Osteocyte (in vitro differentiated cells): ENCODE measurements around the gene SUCO. TPM values are rescaled to one million over a fixed set of nuclear protein-coding genes. Genes with fewer than 3 reads are reported as not detected.

Source experiments
- DNase-seq: peaks from one replicate; pipeline ENCODE4 v3.0.0; 2021; ENCODE audit warnings: mixed read lengths; ENCODE audit not compliant: unreplicated experiment; ENCODE audit errors: extremely low spot score
- H3K27ac Mint-ChIP-seq: one replicate; pipeline ENCODE4 v1.8.0; 2021; ENCODE audit warnings: mild to moderate bottlenecking, mixed read lengths; ENCODE audit not compliant: unreplicated experiment
- H3K27me3 Mint-ChIP-seq: one replicate; pipeline ENCODE4 v1.8.0; 2021; ENCODE audit warnings: mixed read lengths; ENCODE audit not compliant: unreplicated experiment
- H3K36me3 Mint-ChIP-seq: one replicate; pipeline ENCODE4 v1.8.0; 2021; ENCODE audit warnings: mixed read lengths; ENCODE audit not compliant: unreplicated experiment
- H3K4me1 Mint-ChIP-seq: one replicate; pipeline ENCODE4 v1.8.0; 2021; ENCODE audit warnings: mixed read lengths; ENCODE audit not compliant: unreplicated experiment
- H3K4me3 Mint-ChIP-seq: one replicate; pipeline ENCODE4 v1.8.0; 2021; ENCODE audit warnings: mild to moderate bottlenecking, moderate library complexity, mixed read lengths; ENCODE audit not compliant: unreplicated experiment
- H3K9me3 Mint-ChIP-seq: one replicate; pipeline ENCODE4 v1.8.0; 2021; ENCODE audit warnings: mixed read lengths; ENCODE audit not compliant: unreplicated experiment
- total RNA-seq: library from RNA; stranded (reverse); gene quantifications from 2 replicates; pipeline ENCODE4 v1.2.1, GENCODE V29; 2021
- TF ChIP-seq, protein P1 (sequence below): fragments of 200-600 bp; sonication (generic); IDR thresholded peaks from 2 replicates; pipeline ENCODE4 v1.5.0; 2021; ENCODE audit warnings: antibody characterized with exemption, mild to moderate bottlenecking, moderate library complexity

The SUCO gene
- total RNA-seq, 1 donor from 2014 or later, result 30.4 TPM

- no peaks in the 10 kb centered on the region for H3K4me1 Mint-ChIP-seq
- peaks cover 5% of the 10 kb centered on the region for H3K9me3 Mint-ChIP-seq
- peaks cover 47% of the 10 kb centered on the region for H3K36me3 Mint-ChIP-seq
- TF ChIP-seq, protein P1, sequence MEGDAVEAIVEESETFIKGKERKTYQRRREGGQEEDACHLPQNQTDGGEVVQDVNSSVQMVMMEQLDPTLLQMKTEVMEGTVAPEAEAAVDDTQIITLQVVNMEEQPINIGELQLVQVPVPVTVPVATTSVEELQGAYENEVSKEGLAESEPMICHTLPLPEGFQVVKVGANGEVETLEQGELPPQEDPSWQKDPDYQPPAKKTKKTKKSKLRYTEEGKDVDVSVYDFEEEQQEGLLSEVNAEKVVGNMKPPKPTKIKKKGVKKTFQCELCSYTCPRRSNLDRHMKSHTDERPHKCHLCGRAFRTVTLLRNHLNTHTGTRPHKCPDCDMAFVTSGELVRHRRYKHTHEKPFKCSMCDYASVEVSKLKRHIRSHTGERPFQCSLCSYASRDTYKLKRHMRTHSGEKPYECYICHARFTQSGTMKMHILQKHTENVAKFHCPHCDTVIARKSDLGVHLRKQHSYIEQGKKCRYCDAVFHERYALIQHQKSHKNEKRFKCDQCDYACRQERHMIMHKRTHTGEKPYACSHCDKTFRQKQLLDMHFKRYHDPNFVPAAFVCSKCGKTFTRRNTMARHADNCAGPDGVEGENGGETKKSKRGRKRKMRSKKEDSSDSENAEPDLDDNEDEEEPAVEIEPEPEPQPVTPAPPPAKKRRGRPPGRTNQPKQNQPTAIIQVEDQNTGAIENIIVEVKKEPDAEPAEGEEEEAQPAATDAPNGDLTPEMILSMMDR, result no peak
- H3K27ac Mint-ChIP-seq, result no peak overlapping the region
- H3K27me3 Mint-ChIP-seq, result no peaks in the 10 kb centered on the region
- DNase-seq, result no peak
- H3K4me3 Mint-ChIP-seq, result no peak overlapping the region
These were observed 67.0 kb downstream of the SUCO start for GRCh38 chr1:172599912-172600311.

DNA sequence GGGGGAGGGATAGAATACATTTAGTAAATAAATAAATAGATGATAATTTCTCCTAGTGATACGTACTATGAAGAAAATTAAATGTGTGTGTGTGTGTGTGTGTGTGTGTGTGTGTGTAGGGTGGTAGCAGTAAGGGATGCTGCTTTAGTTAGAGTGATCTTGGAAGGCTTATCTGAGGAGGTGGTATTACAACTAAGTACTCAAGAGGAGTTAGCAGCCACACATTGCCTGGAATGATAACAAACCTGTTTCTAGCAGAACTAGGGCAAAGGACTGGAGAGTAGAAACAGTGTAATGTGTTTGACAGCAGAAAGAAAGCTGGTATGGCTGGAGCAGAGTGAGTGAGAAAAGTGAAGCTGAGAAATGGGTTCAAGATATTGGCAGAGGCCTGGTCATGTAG is 67.7 kb downstream of the SUCO start:
- Mint-ChIP-seq H3K36me3 (peaks cover 43% of the 10 kb centered on the region), H3K4me1 (no peaks in the 10 kb centered on the region), H3K27me3 (no peaks in the 10 kb centered on the region), H3K4me3 (no peak overlapping the region), H3K9me3 (peaks cover 4% of the 10 kb centered on the region), H3K27ac (no peak overlapping the region)
- TF ChIP-seq, protein P1, result no peak
- DNase-seq, result no peak

GRCh38 chr1:172601046-172601630 is 68.2 kb downstream of the SUCO start:
- H3K27me3 Mint-ChIP-seq, result no peaks in the 10 kb centered on the region

DNA sequence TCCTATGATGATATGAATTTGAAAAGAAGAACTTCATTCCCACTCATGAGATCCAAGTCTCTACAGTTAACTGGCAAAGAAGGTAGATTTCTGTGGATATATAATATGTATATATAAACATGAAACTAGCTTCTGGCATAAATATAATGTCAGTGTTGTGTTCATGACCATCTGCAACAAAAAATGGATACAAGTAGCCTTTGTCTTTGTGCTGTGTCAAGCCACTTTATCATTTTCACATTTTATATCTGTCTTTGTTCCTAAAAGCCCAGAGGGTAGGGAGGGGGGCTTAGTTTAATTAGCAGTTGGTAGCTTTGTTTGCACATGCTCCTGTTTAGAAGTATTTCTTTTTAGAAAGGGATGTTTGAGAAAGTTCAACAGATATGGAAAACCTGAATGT is 69.8 kb downstream of the SUCO start:
- TF ChIP-seq, protein P1, result no peak
- H3K27ac Mint-ChIP-seq, result no peak overlapping the region
- no peaks in the 10 kb centered on the region for H3K27me3 Mint-ChIP-seq
- H3K4me3 Mint-ChIP-seq, result no peak overlapping the region
- DNase-seq, result no peak
- peaks cover 27% of the 10 kb centered on the region for H3K36me3 Mint-ChIP-seq
- no peaks in the 10 kb centered on the region for H3K9me3 Mint-ChIP-seq
- H3K4me1 Mint-ChIP-seq, result peaks cover 6% of the 10 kb centered on the region

More at GRCh38 chr1:172601046-172601630, 68.2 kb downstream of the SUCO start:
- no peak overlapping the region for H3K27ac Mint-ChIP-seq
- H3K36me3 Mint-ChIP-seq, result peaks cover 38% of the 10 kb centered on the region
- DNase-seq, result no peak
- no peaks in the 10 kb centered on the region for H3K9me3 Mint-ChIP-seq
- H3K4me1 Mint-ChIP-seq, result no peaks in the 10 kb centered on the region
- TF ChIP-seq, protein P1, result no peak
- no peak overlapping the region for H3K4me3 Mint-ChIP-seq

DNA sequence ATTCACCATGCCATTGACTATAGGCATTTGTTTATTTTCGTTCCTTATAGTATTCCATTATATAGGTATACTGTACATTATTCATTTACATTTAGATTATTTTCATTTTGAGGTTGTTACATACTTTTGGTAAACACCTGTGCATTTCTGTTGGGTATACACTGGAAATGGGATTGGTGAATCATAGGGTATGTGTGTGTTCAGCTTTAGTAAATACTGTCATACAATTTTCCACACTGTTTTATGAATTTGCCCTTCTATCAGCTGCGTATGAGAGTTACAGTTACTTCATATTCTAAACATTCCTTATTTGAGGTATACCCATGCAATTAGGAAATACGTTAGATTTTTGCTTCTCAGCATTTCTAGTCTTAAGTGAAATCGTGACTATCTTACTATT is 70.9 kb downstream of the SUCO start:
- peaks cover 17% of the 10 kb centered on the region for H3K36me3 Mint-ChIP-seq
- TF ChIP-seq, protein P1, result no peak
- H3K27ac Mint-ChIP-seq, result no peak overlapping the region
- DNase-seq, result no peak
- no peaks in the 10 kb centered on the region for H3K27me3 Mint-ChIP-seq
- H3K4me3 Mint-ChIP-seq, result no peak overlapping the region
- no peaks in the 10 kb centered on the region for H3K9me3 Mint-ChIP-seq
- peaks cover 6% of the 10 kb centered on the region for H3K4me1 Mint-ChIP-seq
